GM19239 (cell line): ENCODE data around the gene TIPRL.
A peak's percentile ranks its signal among the peaks of the same experiment; 100 is the strongest.
"Not testable (repeated sequence)": the region's sequence is repeated elsewhere in the genome, so short reads cannot be mapped to it uniquely, and the experiment has no call there.

ENCODE experiments used
- DNase-seq: peaks from one replicate; pipeline ENCODE4 v3.0.0; 2011; ENCODE audit warnings: low spot score; ENCODE audit not compliant: insufficient read length
- FAIRE-seq: peaks from 2 replicates; lab custom pipeline; 2011; peaks lifted over from hg19 to GRCh38; lab: Jason Lieb, UNC

TIPRL gene

DNA sequence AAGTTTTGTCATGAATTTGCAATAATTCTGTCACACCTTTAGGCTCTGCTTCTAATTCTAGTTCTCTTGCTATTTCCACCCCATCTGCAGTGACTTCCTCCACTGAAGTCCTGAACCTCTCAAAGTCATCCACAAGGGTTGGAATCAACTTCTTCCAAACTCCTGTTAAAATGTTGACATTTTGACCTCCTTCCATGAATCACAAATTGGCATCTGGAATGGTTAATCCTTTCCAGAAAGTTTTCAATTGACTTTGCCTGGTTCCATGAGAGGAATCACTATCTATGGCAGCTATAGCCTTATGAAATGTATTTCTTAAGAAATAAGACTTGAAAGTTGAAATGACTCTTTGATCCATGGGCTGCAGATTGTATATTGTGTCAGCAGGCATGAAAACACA is 27.3 kb downstream of the TIPRL start:
- no peak for DNase-seq
- FAIRE-seq = no peak

DNA sequence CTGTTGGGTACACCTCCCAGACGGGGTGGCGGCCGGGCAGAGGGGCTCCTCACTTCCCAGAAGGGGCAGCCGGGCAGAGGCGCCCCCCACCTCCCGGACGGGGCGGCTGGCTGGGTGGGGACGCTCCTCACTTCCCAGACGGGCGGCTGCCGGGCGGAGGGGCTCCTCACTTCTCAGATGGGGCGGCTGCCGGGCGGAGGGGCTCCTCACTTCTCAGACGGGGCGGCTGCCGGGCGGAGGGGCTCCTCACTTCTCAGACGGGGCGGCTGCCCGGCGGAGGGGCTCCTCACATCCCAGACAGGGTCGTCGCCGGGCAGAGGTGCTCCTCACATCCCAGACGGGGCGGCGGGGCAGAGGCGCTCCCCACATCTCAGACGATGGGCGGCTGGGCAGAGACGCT is 28.9 kb downstream of the TIPRL start:
- not testable (repeated sequence) for FAIRE-seq, DNase-seq

DNA sequence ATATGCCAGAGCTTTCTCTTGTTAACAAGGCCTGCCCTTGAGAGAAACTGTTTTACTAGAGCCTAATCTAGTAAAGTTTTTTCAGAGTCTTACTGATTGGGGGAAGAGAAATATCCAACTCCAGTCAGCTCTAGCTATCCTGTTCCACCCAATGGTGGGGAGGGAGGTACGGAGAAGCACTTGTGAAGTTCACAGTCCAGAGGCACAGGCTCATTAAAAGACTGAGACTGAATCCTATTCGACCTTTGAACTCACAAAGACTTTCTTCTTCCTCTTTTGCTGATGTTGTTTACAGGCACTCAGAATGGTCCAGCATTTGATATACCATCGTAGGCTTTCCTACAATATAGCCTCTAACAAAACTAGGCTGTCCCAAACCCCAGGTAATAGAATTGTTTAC is 31.6 kb downstream of the TIPRL start:
- no peak for FAIRE-seq
- DNase-seq = no peak

DNA sequence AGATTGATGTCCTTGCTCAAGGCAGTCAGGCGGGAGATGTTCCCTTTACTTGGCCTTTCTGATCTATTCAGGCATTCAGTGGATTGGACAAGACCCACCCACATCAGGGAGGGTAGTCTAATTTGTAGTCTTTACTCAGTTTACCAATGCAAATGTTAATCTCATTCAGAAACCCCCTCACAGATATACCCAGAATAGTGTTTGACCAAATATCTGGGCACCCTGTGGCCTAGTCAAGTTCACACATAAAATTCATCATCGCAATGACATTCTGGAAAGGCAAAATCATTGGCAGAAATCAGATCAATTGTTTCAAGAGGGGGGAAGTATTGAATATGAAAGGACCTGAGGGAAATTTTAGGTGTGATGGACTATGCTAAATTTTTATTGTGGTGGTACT is 34.6 kb downstream of the TIPRL start:
- FAIRE-seq (no peak), DNase-seq (no peak)

DNA sequence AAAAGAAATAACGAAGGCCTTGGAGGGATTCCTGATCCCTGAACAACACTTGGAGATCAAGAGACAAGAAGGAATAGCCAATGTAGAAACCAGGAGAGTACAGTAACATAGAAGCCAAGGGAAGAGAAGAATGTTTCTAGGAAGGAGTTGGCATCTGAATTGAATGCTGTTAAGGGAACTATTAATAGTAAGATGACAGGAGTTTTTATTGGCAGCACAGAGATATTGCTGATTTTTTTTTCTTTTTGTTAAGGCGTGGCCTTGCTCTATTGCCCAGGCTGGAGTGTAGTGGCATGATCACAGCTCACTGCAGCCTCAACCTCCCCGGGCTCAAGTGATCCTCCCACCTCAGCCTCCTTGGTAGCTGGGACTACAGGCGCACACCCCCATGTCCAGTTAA is 37.4 kb downstream of the TIPRL start:
- no peak for DNase-seq
- no peak for FAIRE-seq

DNA sequence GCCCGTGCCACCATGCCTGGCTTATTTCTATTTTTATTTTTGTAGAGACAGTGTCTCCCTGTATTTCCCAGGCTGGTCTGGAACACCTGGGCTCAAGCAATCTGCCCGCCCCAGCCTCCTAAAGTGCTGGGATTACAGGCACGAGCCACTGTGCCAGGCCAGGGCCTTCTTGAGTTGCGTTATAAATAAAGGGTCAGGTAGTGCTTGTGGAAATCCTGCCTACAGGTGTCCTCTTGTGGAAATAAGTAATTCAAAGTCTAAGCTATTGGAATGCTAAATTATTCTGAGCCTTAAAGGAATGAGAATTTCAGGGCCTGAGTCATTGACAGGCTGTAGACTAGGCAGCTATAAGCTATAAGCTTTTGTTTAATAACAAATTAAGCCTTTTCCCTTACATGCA is 38.9 kb downstream of the TIPRL start:
- no peak for FAIRE-seq

DNA sequence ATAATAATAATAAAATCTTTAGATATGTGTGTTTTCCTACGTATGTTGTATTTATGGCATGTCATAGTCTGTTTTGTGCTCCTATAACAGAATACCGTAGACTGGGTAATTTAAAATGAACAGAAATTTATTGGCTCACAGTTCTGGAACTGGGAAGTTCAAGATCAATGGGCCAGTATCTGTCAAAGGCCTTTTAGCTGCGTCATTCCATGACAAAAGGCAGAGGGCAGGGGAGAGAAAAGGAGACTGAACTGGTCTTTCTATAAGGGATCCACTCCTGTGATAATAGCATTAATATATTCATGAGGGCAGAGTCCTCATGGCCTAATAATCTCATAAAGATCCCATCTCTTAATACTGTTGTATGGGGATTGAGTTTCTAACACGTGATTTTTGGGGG is 39.9 kb downstream of the TIPRL start:
- DNase-seq (no peak), FAIRE-seq (no peak)

More for the DNA sequence above, 38.9 kb downstream of the TIPRL start:
- no peak for DNase-seq

DNA sequence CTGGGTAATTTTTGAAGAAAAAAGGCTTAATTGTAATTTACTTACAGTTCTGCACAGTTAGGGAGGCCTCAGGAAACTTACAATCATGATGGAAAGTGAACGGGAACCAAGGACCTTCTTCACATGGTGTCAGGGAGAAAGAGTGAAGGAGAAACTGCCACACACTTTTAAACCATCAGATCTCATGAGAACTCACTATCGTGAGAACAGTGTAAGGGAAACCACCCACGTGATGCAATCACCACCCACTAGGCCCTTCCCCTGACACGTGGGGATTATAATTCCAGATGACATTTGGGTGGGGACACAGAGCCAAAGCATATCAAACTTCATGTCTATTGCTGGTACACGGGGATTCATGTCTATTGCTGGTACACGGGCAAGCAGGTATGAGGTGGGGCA is 41.7 kb downstream of the TIPRL start:
- DNase-seq (no peak), FAIRE-seq (no peak)

GRCh38 chr1:168221275-168221674 is 42.5 kb downstream of the TIPRL start:
- no peak for FAIRE-seq
- DNase-seq = no peak

- DNase-seq = no peak
- no peak for FAIRE-seq
Measured at GRCh38 chr1:168223261-168223660, 44.5 kb downstream of the TIPRL start.

GRCh38 chr1:168223681-168224540 is 45.1 kb downstream of the TIPRL start:
- no peak for FAIRE-seq
- DNase-seq = no peak

- DNase-seq (no peak), FAIRE-seq (no peak)
Measured at GRCh38 chr1:168224991-168225390, 46.2 kb downstream of the TIPRL start.

DNA sequence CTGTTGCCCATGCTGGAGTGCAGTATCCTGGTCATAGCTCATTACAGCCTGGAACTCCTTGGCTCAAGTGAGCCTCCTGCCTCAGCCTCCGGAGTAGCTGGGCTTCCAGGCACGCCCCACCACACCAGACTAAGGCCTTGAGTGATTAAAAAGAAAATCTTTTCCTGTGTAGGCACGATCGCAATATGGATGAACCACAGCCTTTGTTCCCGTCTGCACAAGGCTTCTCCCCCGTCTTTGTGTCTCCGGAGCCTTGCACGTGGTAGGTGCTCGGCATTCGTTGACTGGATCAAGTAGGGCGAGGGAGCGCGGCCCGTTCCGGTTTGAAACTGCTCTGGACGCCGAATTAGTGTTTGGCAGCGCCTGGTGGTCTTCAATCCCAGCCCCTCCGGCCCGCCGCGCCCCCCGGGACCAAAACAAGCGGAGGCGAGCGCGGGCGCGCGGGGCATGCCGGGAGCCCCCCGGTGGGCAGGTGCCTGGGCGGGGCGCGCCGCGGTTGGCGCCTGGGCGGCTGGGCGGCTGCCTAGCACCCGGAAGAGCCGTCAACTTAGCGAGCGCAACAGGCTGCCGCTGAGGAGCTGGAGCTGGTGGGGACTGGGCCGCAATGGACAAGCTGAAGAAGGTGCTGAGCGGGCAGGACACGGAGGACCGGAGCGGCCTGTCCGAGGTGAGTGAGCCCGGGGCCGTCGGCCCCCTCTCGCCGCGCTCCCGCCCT is 46.9 kb downstream of the TIPRL start, which contains the start of gene SFT2D2:
SFT2D2 (plus strand) TSS at position 529 of the 715 bp plus-strand sequence; CDS start at position 605, 76 bp downstream.
- FAIRE-seq = peak; percentile 76
- DNase-seq = peak; percentile 81

- FAIRE-seq = peak; percentile 28
- no peak for DNase-seq
Measured at GRCh38 chr1:168227620-168228019, 48.9 kb downstream of the TIPRL start.

DNA sequence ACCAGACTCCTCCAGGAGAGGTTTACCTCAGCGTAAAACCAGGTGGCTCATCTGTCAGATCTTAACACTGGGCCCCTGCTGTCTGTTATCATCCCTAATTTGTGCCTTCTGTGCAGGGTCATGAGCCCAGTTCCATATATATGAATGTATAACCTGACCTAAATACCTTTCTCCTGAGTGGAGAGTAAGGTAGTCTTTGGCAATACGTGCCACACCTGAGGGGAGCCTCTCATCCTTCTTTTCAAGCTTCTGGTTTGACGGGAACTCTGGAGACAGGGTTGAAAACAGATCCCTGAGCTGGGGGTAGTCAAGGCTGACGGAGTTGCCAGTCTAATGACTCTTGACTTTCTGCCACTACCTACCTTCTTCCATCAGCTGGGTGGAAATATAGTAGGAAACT is 51.1 kb downstream of the TIPRL start:
- DNase-seq = no peak
- FAIRE-seq = no peak

DNA sequence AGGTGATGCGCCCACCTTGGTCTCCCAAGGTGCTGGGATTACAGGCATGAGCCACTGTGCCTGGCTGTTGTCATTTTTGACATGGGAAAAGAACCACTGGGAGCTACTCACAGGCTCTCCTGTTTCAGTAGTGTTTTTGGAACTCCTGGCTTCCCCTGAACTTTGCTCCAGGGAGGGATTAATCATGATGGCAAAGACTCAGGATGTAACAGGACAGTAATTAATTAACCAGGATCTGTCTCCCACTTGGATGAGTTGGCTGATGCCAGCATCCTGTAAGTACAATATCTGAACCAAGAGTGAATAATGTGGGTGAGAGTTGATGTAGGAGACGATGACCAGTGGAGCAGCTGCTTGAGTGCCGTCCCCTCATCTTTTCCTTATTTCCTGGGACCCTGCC is 51.9 kb downstream of the TIPRL start:
- DNase-seq (no peak), FAIRE-seq (no peak)

DNA sequence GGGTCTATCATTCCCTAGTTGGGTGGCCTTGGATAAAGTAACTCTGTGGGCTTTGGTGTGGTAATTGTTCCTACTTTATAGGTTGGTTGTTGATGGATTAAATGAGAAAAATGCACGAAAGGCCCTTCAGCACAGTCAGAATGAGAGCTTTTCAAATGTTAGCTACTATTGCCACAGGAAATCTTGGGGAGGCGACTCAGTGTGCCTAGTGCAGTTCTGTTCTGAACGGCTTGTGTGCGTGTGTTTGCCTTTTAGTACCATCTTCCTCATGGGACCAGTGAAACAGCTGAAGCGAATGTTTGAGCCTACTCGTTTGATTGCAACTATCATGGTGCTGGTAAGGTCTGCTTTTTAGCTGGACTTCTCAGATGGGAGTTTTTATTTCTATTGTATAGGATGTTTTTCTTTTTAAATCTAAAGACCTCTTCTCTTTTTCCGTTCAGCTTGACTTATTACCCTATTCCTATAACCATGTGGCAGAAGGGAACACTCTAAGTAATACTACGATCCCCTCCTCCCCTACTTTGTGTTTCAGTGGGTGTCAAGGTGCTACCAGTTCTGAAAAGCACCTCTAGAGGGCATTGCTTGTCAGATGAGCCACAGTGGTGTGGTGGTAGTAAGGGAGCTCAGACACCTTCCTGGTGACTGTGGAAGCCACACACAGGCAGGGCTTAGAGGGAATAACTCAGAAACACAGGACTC is 56.2 kb downstream of the TIPRL start:
- FAIRE-seq = no peak
- DNase-seq = peak; percentile 36

GRCh38 chr1:168235548-168235885 is 56.8 kb downstream of the TIPRL start:
- DNase-seq (no peak), FAIRE-seq (no peak)

DNA sequence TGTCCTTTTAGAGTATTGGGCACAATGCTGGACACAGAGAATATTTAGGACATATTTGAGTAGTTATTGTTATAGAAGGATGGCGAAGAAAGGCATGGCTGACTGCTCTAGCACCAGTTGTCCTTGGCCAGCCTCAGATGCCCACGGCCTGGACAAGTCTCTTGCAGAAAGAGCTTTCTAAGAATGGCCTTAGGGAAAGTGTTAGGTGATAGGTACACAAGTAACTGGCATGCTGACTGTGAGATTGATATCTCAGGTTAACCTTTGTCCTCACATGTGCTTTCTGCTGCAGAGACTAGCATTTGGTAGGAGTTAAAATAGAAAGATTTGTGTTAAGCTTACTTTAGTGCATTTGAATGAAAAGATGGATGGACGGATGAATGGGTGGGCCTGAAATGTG is 57.2 kb downstream of the TIPRL start:
- DNase-seq (no peak), FAIRE-seq (no peak)

- DNase-seq (no peak), FAIRE-seq (no peak)
Measured at GRCh38 chr1:168236836-168237611, 58.3 kb downstream of the TIPRL start.
